Sciatic nerve (tissue), 1 donor: ENCODE results near the gene METTL21C. TPM values are rescaled to one million over a fixed set of nuclear protein-coding genes. Genes with fewer than 3 reads are reported as not detected.

Experiments
- total RNA-seq: library from RNA; stranded (reverse); fragmentation: NEBNext Ultra II Directional; extraction: Animal tissue kit (Norgen Biotek cat#: 25700); gene quantifications from one replicate; pipeline ENCODE4 v1.2.1, GENCODE V29; 2021
- donor health status: DM: no; HTN: no; CAD: no.

METTL21C gene
- total RNA-seq, 1 donor from 2014 or later: not detected

Other genes with a start within 250 kb of the METTL21C start
- 44.8 TPM for gene TPP2, start 98.1 kb downstream of the METTL21C start, total RNA-seq
- gene TEX30, start 78.7 kb upstream of the METTL21C start, total RNA-seq: 6.8 TPM
- 5.2 TPM for gene POGLUT2, start 103.9 kb upstream of the METTL21C start, total RNA-seq
- gene BIVM, start 104.1 kb upstream of the METTL21C start, total RNA-seq: 25.7 TPM
- gene ERCC5, start 151.0 kb upstream of the METTL21C start, total RNA-seq: 59.8 TPM